ENCODE measurements around the gene COTL1. TPM values are rescaled to one million over a fixed set of nuclear protein-coding genes. Genes with fewer than 3 reads are reported as not detected.
A peak's percentile ranks its signal among the peaks of the same experiment; 100 is the strongest.
"Not testable (repeated sequence)": the region's sequence is repeated elsewhere in the genome, so short reads cannot be mapped to it uniquely, and the experiment has no call there.

The COTL1 gene
- total and polyA plus RNA-seq, 7 donors, result 6.1 to 44.5 (median 9.8) TPM

DNA sequence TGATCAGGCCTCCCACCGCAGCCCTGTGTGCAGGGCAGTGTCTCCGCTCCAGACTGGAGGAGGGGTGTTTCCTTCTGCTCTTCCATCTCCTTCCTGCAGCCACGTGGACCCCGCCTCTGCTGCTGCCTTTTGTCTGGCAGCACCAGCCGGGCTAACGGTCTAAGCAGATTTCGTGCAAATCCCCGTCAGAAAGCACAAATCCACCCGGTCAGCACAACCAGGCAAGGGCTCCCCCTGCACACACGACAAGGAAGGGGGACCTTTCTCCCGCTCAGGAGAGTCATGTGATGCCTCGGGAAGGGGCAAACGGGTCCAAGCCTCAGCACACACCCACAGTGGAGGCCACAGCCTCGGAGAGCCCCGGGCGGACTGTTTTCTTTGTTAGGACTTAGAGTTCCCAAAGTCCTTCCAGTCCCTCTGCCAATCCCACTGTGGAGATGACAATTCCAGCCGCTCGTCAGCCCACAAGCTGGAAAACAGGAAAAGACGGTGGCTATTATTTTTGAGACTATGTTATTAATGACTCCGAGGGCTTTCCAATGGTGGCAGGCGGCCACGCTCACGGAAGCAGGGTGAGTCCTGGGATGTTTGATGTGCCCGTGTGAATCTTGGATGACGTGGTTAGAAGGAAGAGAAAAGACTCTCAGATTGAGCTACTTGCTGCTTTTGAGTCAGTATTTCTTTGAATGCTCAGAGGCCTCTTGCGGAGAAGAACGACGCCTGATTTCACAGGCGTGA, 90.9 kb downstream of the COTL1 start:
- ATAC-seq (peak in 3 of 4 donors; percentile 35 to 61 (median 41)), DNase-seq (peak; percentile 60 to 68)
- Histone ChIP-seq H3K4me3 (peak overlapping the region; percentile 18), H3K27ac (peak overlapping the region; percentile 60), H3K4me1 (peaks cover 11% of the 10 kb centered on the region), H3K9me3 (peaks cover 5% of the 10 kb centered on the region), H3K36me3 (ENCODE audit: insufficient read depth in 1 of 2, low read depth in 1 of 2) (no peaks in the 10 kb centered on the region), H3K27me3 (ENCODE audit: insufficient read depth in 3 of 3, low read length in 2 of 3) (peaks cover 0 to 29% (median 10%) of the 10 kb centered on the region in 3 donors)
- TF ChIP-seq, protein P1, sequence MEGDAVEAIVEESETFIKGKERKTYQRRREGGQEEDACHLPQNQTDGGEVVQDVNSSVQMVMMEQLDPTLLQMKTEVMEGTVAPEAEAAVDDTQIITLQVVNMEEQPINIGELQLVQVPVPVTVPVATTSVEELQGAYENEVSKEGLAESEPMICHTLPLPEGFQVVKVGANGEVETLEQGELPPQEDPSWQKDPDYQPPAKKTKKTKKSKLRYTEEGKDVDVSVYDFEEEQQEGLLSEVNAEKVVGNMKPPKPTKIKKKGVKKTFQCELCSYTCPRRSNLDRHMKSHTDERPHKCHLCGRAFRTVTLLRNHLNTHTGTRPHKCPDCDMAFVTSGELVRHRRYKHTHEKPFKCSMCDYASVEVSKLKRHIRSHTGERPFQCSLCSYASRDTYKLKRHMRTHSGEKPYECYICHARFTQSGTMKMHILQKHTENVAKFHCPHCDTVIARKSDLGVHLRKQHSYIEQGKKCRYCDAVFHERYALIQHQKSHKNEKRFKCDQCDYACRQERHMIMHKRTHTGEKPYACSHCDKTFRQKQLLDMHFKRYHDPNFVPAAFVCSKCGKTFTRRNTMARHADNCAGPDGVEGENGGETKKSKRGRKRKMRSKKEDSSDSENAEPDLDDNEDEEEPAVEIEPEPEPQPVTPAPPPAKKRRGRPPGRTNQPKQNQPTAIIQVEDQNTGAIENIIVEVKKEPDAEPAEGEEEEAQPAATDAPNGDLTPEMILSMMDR (IDR thresholded peaks at IDR 0.05), result no peak
- intact Hi-C loops (cut with DNase I), result no loop called here
- WGBS, 3 donors, result 9 to 14% (median 11%) methylated on average over 29 of the region's 29 CpGs

DNA sequence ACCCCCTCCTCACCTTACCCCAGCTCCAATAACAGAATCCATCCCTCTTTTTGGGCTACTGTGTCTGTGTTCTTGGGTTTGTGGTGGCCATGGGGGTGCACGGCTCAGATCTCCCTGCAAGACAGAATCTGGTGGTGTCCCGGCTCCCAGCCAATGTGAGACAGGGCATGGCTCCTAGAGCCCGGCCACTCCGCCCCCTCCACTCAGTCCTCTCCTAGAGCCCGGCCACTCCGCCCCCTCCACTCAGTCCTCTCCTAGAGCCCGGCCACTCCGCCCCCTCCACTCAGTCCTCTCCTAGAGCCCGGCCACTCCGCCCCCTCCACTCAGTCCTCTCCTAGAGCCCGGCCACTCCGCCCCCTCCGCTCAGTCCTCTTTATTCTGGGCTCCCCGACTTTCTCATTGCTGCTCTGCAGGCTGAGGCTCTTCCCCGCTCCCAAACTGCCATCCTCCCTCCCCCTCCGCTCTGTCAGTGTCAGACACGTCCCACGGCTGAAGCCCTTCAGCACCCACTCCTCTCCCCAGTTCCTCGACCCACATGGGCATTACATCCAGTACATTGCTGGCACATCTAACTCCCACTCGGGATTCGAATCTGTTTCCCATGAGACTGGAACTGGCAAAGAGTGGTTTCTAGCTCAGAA, 92.8 kb downstream of the COTL1 start:
- DNase-seq, result not testable (repeated sequence)
- peaks cover 0 to 26% (median 14%) of the 10 kb centered on the region in 3 donors for H3K27me3 ChIP-seq (ENCODE audit: insufficient read depth in 3 of 3, low read length in 2 of 3)
- 68 to 79% (median 79%) methylated on average over 17 to 19 of the region's 21 CpGs for WGBS, 3 donors

DNA sequence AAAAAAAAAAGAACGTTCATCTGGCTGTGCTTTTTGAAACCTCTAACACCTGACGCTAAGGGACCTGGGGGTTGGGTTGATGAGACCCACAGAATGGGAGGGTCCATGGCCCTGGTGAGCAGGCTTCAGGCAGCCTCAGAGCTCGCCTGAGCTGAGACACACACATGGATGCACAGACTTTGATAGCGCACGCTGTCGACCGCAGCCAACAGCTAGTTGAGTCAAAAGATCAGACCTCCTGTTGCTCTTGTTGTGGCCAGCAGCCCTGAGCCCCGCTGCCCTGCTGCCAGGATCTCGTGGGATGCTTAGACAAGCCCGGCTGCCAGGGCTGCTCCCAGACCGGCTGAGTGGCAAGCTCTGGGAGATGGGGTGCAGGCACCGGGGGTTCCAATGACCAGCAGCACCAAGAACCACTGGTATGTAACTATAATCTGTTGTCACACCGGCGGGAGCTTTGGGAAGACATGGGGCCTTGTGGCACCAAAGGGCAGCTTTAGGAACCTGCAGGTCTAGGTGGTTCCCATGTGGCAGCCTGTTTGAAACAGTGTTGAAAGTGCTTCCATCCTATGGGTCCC, 93.4 kb downstream of the COTL1 start:
- peaks cover 11% of the 10 kb centered on the region for H3K4me1 ChIP-seq
- intact Hi-C loops (cut with DNase I), result no loop called here
- DNase-seq, result no peak
- no peak overlapping the region for H3K4me3 ChIP-seq
- no peak for ATAC-seq
- TF ChIP-seq, protein P1 (IDR thresholded peaks at IDR 0.05), result no peak
- no peak overlapping the region for H3K27ac ChIP-seq
- H3K36me3 ChIP-seq (ENCODE audit: insufficient read depth in 1 of 2, low read depth in 1 of 2), result no peaks in the 10 kb centered on the region
- peaks cover under 1% of the 10 kb centered on the region for H3K9me3 ChIP-seq
- H3K27me3 ChIP-seq (ENCODE audit: insufficient read depth in 3 of 3, low read length in 2 of 3), result peaks cover 0 to 21% (median 14%) of the 10 kb centered on the region in 3 donors
- 71 to 80% (median 73%) methylated on average over 14 of the region's 14 CpGs for WGBS, 3 donors

More for the DNA sequence above, 92.8 kb downstream of the COTL1 start:
- ATAC-seq; intact Hi-C loops (cut with DNase I); H3K36me3 ChIP-seq (ENCODE audit: insufficient read depth in 1 of 2, low read depth in 1 of 2); H3K4me3 ChIP-seq; H3K27ac ChIP-seq; H3K9me3 ChIP-seq: not testable (repeated sequence)
- H3K4me1 ChIP-seq, result peaks cover 11% of the 10 kb centered on the region

DNA sequence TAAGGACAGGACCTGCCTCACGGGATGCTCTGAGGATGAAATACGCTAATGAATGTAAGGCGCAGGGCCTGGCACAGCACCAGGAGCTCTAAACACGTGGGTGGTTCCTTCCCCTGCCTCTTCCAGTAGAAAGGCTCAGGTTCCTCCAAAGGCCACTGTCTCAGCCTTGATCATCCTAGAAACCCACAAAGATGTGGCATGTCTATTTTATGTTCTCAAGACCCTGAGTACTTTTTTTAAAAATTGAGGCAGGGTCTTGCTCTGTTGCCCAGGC, 96.4 kb downstream of the COTL1 start:
- Histone ChIP-seq H3K27ac (no peak overlapping the region), H3K27me3 (ENCODE audit: insufficient read depth in 3 of 3, low read length in 2 of 3) (peaks cover 0 to 14% (median 12%) of the 10 kb centered on the region in 3 donors), H3K36me3 (ENCODE audit: insufficient read depth in 1 of 2, low read depth in 1 of 2) (no peaks in the 10 kb centered on the region), H3K4me3 (no peak overlapping the region), H3K4me1 (no peaks in the 10 kb centered on the region), H3K9me3 (no peaks in the 10 kb centered on the region)
- intact Hi-C loops (cut with DNase I), result no loop called here
- 47 to 57% (median 52%) methylated on average over 4 of the region's 4 CpGs for WGBS, 3 donors
- ATAC-seq (no peak), DNase-seq (no peak)
- TF ChIP-seq, protein P1 (IDR thresholded peaks at IDR 0.05), result no peak
